GM12875 (cell line): ENCODE results near the gene XRRA1.

ENCODE experiments used
- H3K4me3 ChIP-seq: one replicate; pipeline ENCODE4 v1.5.1; 2011; ENCODE audit warnings: low read depth, low read length, control low read depth
- CTCF ChIP-seq: IDR thresholded peaks from 2 replicates; pipeline ENCODE4 v1.5.1; 2011; ENCODE audit warnings: low read depth, mild to moderate bottlenecking, control low read depth, inconsistent platforms, low read length, moderate library complexity, borderline replicate concordance; ENCODE audit not compliant: insufficient read depth

The XRRA1 gene

DNA sequence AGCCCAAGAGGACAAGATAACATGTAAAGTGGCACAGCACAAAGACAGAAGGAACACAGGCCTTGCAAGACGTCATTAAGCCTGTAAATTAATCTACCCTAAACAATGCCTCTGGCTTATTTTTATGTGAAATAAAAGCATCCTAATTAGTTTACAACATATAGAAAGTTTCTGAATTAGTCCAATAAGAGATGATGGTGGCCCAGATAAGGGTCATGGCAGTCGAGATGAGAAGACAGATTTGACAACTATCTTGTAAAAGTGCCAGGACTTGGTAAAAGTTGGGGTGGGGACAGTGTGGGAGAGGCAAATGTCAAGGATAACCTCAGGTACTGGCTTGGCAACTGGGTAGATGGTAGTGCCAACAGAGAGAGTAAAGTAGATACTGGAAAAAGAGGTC, 13.6 kb downstream of the XRRA1 start:
- no peak for TF ChIP-seq CTCF
- no peak overlapping the region for H3K4me3 ChIP-seq

GRCh38 chr11:74933765-74934164, 15.1 kb downstream of the XRRA1 start:
- H3K4me3 ChIP-seq, result no peak overlapping the region

GRCh38 chr11:74932797-74933196, 16.1 kb downstream of the XRRA1 start:
- TF ChIP-seq CTCF, result no peak
- H3K4me3 ChIP-seq, result no peak overlapping the region

More at GRCh38 chr11:74933765-74934164, 15.1 kb downstream of the XRRA1 start:
- TF ChIP-seq CTCF, result no peak

GRCh38 chr11:74932169-74932568, 16.7 kb downstream of the XRRA1 start:
- no peak overlapping the region for H3K4me3 ChIP-seq
- no peak for TF ChIP-seq CTCF

- H3K4me3 ChIP-seq, result no peak overlapping the region
- TF ChIP-seq CTCF, result peak; percentile 69; the same call in 1 of the 2 replicates
Measured at GRCh38 chr11:74929431-74930363, 19.2 kb downstream of the XRRA1 start.

GRCh38 chr11:74927496-74927895, 21.4 kb downstream of the XRRA1 start:
- H3K4me3 ChIP-seq, result no peak overlapping the region
- TF ChIP-seq CTCF, result no peak
